A673 (cell line): ENCODE data around the gene LRP1B.

Experiments used
- EZH2 ChIP-seq: fragments of 200-600 bp; sonication (generic); IDR thresholded peaks from 2 replicates; pipeline ENCODE4 v1.6.1; 2017; ENCODE audit warnings: borderline replicate concordance, low read depth, mild to moderate bottlenecking, mixed read lengths, antibody characterized with exemption, low read length; ENCODE audit not compliant: poor library complexity, severe bottlenecking
- TF ChIP-seq, protein P1 (sequence below): fragments of 300-800, 200-600 bp; sonication (generic); conservative IDR thresholded peaks from 2 replicates; pipeline ENCODE4 v1.5.1; 2017; ENCODE audit warnings: low read depth, mild to moderate bottlenecking, antibody characterized with exemption, low read length, moderate library complexity, mixed read lengths

DNA sequence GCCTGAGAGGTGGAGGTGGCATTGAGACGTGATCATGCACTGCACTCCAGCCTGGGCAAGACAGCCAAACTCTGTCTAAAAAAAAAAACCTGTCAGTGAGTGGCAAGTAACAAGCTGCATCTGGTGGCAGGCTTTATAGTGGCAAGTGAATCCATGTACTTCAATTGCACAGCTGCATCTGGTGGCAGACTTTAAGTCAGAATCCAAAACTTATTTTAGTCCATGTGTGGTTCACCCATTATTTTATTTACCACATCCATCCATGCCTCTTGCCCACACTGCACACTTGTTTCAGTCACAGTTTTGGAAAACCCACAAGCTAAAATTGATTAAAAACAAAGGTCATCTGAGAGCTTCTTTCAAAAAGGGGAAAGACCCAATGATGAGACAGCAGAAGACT is 1714.2 kb downstream of the LRP1B start:
- TF ChIP-seq, protein P1, sequence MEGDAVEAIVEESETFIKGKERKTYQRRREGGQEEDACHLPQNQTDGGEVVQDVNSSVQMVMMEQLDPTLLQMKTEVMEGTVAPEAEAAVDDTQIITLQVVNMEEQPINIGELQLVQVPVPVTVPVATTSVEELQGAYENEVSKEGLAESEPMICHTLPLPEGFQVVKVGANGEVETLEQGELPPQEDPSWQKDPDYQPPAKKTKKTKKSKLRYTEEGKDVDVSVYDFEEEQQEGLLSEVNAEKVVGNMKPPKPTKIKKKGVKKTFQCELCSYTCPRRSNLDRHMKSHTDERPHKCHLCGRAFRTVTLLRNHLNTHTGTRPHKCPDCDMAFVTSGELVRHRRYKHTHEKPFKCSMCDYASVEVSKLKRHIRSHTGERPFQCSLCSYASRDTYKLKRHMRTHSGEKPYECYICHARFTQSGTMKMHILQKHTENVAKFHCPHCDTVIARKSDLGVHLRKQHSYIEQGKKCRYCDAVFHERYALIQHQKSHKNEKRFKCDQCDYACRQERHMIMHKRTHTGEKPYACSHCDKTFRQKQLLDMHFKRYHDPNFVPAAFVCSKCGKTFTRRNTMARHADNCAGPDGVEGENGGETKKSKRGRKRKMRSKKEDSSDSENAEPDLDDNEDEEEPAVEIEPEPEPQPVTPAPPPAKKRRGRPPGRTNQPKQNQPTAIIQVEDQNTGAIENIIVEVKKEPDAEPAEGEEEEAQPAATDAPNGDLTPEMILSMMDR: no peak
- no peak for TF ChIP-seq EZH2
